SK-N-SH treated with all-trans-retinoic acid at 6 μM for 48 hours (cell line): Measurements from ENCODE around the gene LIFR.

ENCODE experiments used
- ATAC-seq: fragments of 200-7000 bp; cut with Tn5 transposase; 3 replicates; pipeline ENCODE4 v1.9.1; 2020; ENCODE audit warnings: mild to moderate bottlenecking, moderate library complexity
- ARNTL ChIP-seq: fragments of 450-650 bp; formaldehyde crosslinking; IDR thresholded peaks from 2 replicates; pipeline ENCODE4 v1.5.0; 2020; ENCODE audit warnings: low read depth, mild to moderate bottlenecking, moderate library complexity, borderline replicate concordance
- BACH2 ChIP-seq: fragments of 250-450 bp; sonication (Bioruptor Pico); IDR thresholded peaks from 2 replicates; pipeline ENCODE4 v1.9.0; 2021; ENCODE audit warnings: mild to moderate bottlenecking, borderline replicate concordance
- CSDC2 ChIP-seq: fragments of 250-450 bp; sonication (Bioruptor Pico); IDR thresholded peaks from 2 replicates; pipeline ENCODE4 v1.5.0; 2020; ENCODE audit warnings: mild to moderate bottlenecking, moderate library complexity
- ESRRG ChIP-seq: fragments of 250-450 bp; sonication (Bioruptor Pico); IDR thresholded peaks from 2 replicates; pipeline ENCODE4 v1.6.1; 2021; ENCODE audit warnings: mild to moderate bottlenecking
- GLIS3 ChIP-seq: fragments of 250-450 bp; sonication (Bioruptor Pico); IDR thresholded peaks from 2 replicates; pipeline ENCODE4 v1.5.0; 2020; ENCODE audit warnings: mild to moderate bottlenecking, moderate library complexity
- PPARA ChIP-seq: fragments of 250-450 bp; sonication (Bioruptor Pico); IDR thresholded peaks from 2 replicates; pipeline ENCODE4 v1.5.0; 2020; ENCODE audit warnings: mild to moderate bottlenecking, borderline replicate concordance
- TOX ChIP-seq: fragments of 250-450 bp; sonication (Bioruptor Pico); IDR thresholded peaks from 2 replicates; pipeline ENCODE4 v1.8.0; 2021; ENCODE audit warnings: mild to moderate bottlenecking, moderate library complexity, borderline replicate concordance
- ZC3H10 ChIP-seq: fragments of 250-450 bp; sonication (Bioruptor Pico); IDR thresholded peaks from 2 replicates; pipeline ENCODE4 v1.5.1; 2021; ENCODE audit warnings: mild to moderate bottlenecking, moderate library complexity
- ZFP3 ChIP-seq: fragments of 250-450 bp; sonication (Bioruptor Pico); IDR thresholded peaks from 2 replicates; pipeline ENCODE4 v1.5.0; 2020; ENCODE audit warnings: mild to moderate bottlenecking, moderate library complexity
- ZFP30 ChIP-seq: fragments of 450-650 bp; formaldehyde crosslinking; IDR thresholded peaks from 2 replicates; pipeline ENCODE4 v1.5.0; 2022; ENCODE audit warnings: mild to moderate bottlenecking, moderate library complexity
- ZNF565 ChIP-seq: fragments of 450-650 bp; formaldehyde crosslinking; conservative IDR thresholded peaks from 2 replicates; pipeline ENCODE4 v1.5.0; 2020; ENCODE audit warnings: low read depth, mild to moderate bottlenecking, moderate library complexity
- ZNF70 ChIP-seq: fragments of 450-650 bp; formaldehyde crosslinking; IDR thresholded peaks from 2 replicates; pipeline ENCODE4 v1.5.0; 2020; ENCODE audit warnings: mild to moderate bottlenecking, moderate library complexity
- ZNF8 ChIP-seq: fragments of 450-650 bp; formaldehyde crosslinking; IDR thresholded peaks from 2 replicates; pipeline ENCODE4 v1.5.0; 2020; ENCODE audit warnings: mild to moderate bottlenecking, moderate library complexity
- TF ChIP-seq, protein P1 (sequence below): fragments of 250-450 bp; sonication (Bioruptor Pico); IDR thresholded peaks from 2 replicates; pipeline ENCODE4 v1.8.0; 2020; ENCODE audit warnings: mild to moderate bottlenecking, moderate library complexity, borderline replicate concordance
- TF ChIP-seq, protein P2 (sequence below): fragments of 250-450 bp; sonication (Bioruptor Pico); IDR thresholded peaks from 2 replicates; pipeline ENCODE4 v1.5.1; 2020; ENCODE audit warnings: low read depth, mild to moderate bottlenecking, moderate library complexity
- TF ChIP-seq, protein P3 (sequence below): fragments of 250-450 bp; sonication (Bioruptor Pico); IDR thresholded peaks from 2 replicates; pipeline ENCODE4 v1.8.0; 2021; ENCODE audit warnings: low read depth, mild to moderate bottlenecking, moderate library complexity, borderline replicate concordance
- TF ChIP-seq, protein P4 (sequence below): fragments of 250-450 bp; sonication (Bioruptor Pico); IDR thresholded peaks from 2 replicates; pipeline ENCODE4 v1.5.0; 2020; ENCODE audit warnings: mild to moderate bottlenecking, moderate library complexity

The LIFR gene

DNA sequence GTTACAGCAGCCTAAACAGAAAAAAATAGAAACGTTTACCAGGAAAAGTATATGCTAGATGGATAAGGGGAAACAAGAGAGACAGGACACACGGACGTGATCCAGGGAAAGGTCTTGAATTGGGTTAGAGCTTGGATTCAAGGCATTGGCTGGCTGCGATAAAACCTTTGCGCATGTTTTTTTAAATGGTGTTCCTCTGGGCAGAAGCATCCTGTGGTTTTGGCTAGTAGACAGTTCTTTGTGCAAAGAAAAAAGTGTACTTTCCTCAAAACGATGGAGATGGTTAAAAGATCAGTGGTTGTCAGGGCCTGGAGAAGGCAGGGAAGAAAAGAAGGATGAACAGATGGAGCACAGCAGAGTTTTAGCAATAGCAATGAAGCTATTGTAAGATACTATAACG lies 37.5 kb upstream of the LIFR start (continued):
- TF ChIP-seq, protein P1, sequence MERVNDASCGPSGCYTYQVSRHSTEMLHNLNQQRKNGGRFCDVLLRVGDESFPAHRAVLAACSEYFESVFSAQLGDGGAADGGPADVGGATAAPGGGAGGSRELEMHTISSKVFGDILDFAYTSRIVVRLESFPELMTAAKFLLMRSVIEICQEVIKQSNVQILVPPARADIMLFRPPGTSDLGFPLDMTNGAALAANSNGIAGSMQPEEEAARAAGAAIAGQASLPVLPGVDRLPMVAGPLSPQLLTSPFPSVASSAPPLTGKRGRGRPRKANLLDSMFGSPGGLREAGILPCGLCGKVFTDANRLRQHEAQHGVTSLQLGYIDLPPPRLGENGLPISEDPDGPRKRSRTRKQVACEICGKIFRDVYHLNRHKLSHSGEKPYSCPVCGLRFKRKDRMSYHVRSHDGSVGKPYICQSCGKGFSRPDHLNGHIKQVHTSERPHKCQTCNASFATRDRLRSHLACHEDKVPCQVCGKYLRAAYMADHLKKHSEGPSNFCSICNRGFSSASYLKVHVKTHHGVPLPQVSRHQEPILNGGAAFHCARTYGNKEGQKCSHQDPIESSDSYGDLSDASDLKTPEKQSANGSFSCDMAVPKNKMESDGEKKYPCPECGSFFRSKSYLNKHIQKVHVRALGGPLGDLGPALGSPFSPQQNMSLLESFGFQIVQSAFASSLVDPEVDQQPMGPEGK (CRISPR knock-in tag): no peak
- no peak for TF ChIP-seq ZNF565

DNA sequence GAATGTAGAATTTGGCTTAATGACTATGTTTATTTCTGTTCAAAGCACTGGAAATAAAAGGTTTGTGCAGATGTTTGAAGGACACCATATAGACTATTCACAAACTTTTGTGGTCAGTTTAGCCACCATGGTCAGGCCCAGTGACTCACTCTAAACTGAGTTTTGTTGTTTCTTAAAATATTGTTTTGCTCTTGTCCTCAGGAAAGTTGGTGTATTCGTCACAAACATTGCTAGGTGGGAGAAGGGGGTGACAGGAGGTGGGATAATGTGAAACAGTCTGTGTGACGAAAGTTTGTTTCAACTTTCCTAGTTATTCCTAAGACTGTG lies 35.0 kb upstream of the LIFR start:
- TF ChIP-seq ZNF8 (CRISPR knock-in tag) (no peak), GLIS3 (CRISPR knock-in tag) (no peak), PPARA (CRISPR knock-in tag) (no peak), ESRRG (CRISPR knock-in tag) (no peak), ZFP30 (CRISPR knock-in tag) (no peak), BACH2 (CRISPR knock-in tag) (no peak), ZC3H10 (CRISPR knock-in tag) (no peak), CSDC2 (CRISPR knock-in tag) (no peak), ZNF565 (no peak), ARNTL (CRISPR knock-in tag) (no peak), TOX (CRISPR knock-in tag) (no peak)
- TF ChIP-seq, protein P2, sequence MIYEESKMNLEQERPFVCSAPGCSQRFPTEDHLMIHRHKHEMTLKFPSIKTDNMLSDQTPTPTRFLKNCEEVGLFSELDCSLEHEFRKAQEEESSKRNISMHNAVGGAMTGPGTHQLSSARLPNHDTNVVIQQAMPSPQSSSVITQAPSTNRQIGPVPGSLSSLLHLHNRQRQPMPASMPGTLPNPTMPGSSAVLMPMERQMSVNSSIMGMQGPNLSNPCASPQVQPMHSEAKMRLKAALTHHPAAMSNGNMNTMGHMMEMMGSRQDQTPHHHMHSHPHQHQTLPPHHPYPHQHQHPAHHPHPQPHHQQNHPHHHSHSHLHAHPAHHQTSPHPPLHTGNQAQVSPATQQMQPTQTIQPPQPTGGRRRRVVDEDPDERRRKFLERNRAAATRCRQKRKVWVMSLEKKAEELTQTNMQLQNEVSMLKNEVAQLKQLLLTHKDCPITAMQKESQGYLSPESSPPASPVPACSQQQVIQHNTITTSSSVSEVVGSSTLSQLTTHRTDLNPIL (CRISPR knock-in tag): no peak
- TF ChIP-seq, protein P3, sequence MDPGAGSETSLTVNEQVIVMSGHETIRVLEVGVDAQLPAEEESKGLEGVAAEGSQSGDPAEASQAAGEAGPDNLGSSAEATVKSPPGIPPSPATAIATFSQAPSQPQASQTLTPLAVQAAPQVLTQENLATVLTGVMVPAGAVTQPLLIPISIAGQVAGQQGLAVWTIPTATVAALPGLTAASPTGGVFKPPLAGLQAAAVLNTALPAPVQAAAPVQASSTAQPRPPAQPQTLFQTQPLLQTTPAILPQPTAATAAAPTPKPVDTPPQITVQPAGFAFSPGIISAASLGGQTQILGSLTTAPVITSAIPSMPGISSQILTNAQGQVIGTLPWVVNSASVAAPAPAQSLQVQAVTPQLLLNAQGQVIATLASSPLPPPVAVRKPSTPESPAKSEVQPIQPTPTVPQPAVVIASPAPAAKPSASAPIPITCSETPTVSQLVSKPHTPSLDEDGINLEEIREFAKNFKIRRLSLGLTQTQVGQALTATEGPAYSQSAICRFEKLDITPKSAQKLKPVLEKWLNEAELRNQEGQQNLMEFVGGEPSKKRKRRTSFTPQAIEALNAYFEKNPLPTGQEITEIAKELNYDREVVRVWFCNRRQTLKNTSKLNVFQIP (CRISPR knock-in tag): no peak
- no peak for ATAC-seq

DNA sequence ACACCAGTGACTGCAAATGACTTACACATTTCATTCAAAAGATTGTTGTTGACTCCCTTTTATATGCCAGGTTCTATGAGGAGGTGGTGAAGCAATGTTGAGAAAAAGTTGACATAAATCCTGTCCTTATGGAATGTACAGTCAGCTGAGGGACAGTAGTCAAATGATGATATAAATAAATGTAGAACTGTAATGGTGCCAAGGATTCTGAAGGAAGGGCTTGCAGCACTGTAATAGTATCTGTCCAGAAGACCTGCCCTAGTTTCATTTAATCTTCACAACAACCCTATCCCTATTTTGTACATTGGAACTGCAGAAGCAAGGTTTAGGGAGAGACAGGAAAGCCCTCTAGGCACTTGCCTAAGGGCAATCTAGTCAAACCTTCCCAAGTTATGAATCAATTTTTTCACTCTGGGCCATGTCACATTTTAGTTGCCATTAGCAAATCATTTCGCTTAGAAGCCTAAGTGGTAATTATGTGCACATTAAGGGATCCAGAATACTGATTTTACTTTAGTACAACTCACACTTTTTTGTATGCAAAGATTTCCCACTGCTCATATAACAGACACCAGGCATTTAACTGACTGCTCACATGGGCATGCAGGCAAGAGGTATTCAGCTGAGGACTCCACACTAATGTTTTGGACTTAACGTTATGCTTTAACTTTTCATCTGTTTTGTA lies 34.5 kb upstream of the LIFR start:
- ATAC-seq: no peak

More for the DNA sequence above, 34.5 kb upstream of the LIFR start:
- no peak for TF ChIP-seq PPARA (CRISPR knock-in tag)
- TF ChIP-seq, protein P2 (CRISPR knock-in tag): no peak
- TF ChIP-seq, protein P1 (CRISPR knock-in tag): no peak
- TF ChIP-seq ZFP3 (CRISPR knock-in tag): no peak
- no peak for TF ChIP-seq CSDC2 (CRISPR knock-in tag)
- TF ChIP-seq, protein P4, sequence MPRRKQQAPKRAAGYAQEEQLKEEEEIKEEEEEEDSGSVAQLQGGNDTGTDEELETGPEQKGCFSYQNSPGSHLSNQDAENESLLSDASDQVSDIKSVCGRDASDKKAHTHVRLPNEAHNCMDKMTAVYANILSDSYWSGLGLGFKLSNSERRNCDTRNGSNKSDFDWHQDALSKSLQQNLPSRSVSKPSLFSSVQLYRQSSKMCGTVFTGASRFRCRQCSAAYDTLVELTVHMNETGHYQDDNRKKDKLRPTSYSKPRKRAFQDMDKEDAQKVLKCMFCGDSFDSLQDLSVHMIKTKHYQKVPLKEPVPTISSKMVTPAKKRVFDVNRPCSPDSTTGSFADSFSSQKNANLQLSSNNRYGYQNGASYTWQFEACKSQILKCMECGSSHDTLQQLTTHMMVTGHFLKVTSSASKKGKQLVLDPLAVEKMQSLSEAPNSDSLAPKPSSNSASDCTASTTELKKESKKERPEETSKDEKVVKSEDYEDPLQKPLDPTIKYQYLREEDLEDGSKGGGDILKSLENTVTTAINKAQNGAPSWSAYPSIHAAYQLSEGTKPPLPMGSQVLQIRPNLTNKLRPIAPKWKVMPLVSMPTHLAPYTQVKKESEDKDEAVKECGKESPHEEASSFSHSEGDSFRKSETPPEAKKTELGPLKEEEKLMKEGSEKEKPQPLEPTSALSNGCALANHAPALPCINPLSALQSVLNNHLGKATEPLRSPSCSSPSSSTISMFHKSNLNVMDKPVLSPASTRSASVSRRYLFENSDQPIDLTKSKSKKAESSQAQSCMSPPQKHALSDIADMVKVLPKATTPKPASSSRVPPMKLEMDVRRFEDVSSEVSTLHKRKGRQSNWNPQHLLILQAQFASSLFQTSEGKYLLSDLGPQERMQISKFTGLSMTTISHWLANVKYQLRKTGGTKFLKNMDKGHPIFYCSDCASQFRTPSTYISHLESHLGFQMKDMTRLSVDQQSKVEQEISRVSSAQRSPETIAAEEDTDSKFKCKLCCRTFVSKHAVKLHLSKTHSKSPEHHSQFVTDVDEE (CRISPR knock-in tag): no peak
- TF ChIP-seq TOX (CRISPR knock-in tag): no peak
- no peak for TF ChIP-seq ZNF70 (CRISPR knock-in tag)
